G401 (cell line): ENCODE measurements around the gene TAF9. TPM values are rescaled to one million over a fixed set of nuclear protein-coding genes. Genes with fewer than 3 reads are reported as not detected.
"Not testable (repeated sequence)": the region's sequence is repeated elsewhere in the genome, so short reads cannot be mapped to it uniquely, and the experiment has no call there.

ENCODE experiments used
- DNase-seq: peaks from one replicate; pipeline ENCODE4 v3.0.0-alpha.2; 2015; ENCODE audit warnings: low spot score
- in situ Hi-C: cut with HindIII; loops from 2 replicates; pipeline ENCODE4 v1.10.0; 2016; ENCODE audit warnings: low sequenced_read_pairs, mixed read lengths
- total RNA-seq: library from RNA; depleted of rRNA; stranded (reverse); fragments of >200 nt; shearing (Covaris generic); gene quantifications from 2 replicates; pipeline ENCODE4 v1.2.3, GENCODE V29; 2014; rRNA removed

The TAF9 gene
- total RNA-seq, 1 experiment from 2014 or later: 177 TPM

- in situ Hi-C loops: no loop called here
- DNase-seq: no peak
Observed at GRCh38 chr5:69343083-69343482, 26.2 kb downstream of the TAF9 start.

GRCh38 chr5:69341520-69342161 is 27.7 kb downstream of the TAF9 start:
- in situ Hi-C loops: no loop called here
- DNase-seq: no peak

GRCh38 chr5:69335341-69335935 is 33.9 kb downstream of the TAF9 start:
- DNase-seq: no peak
- in situ Hi-C loops: no loop called here

GRCh38 chr5:69334793-69335268 is 34.5 kb downstream of the TAF9 start:
- peak; percentile 83 for DNase-seq
- in situ Hi-C loops: no loop called here

GRCh38 chr5:69333668-69334315 is 35.5 kb downstream of the TAF9 start:
- in situ Hi-C loops: not testable (repeated sequence)
- peak; percentile 16 for DNase-seq

GRCh38 chr5:69331528-69332445 is 37.5 kb downstream of the TAF9 start:
- no peak for DNase-seq
- in situ Hi-C loops: no loop called here

- no peak for DNase-seq
- in situ Hi-C loops: no loop called here
Observed at GRCh38 chr5:69329905-69330489, 39.3 kb downstream of the TAF9 start.

GRCh38 chr5:69326365-69326764 is 43.0 kb downstream of the TAF9 start:
- in situ Hi-C loops: no loop called here

GRCh38 chr5:69317391-69317790 is 51.9 kb downstream of the TAF9 start:
- in situ Hi-C loops: no loop called here
- no peak for DNase-seq

More at GRCh38 chr5:69326365-69326764, 43.0 kb downstream of the TAF9 start:
- DNase-seq: no peak

GRCh38 chr5:69315972-69316371 is 53.3 kb downstream of the TAF9 start:
- in situ Hi-C loops: no loop called here
- DNase-seq: no peak

Other genes with a start within 250 kb of the TAF9 start
- gene CCNB1, start 202.4 kb downstream of the TAF9 start, total RNA-seq: 361 and 396 TPM in 2 replicates
- gene CENPH, start 179.9 kb downstream of the TAF9 start, total RNA-seq: 55.0 and 73.4 TPM in 2 replicates
- gene CDK7, start 134.6 kb downstream of the TAF9 start, total RNA-seq: 75.8 and 85.9 TPM in 2 replicates
- not detected in 2 replicates for gene CCDC125, start 36.7 kb downstream of the TAF9 start, total RNA-seq
- gene AK6, start within 50 bp of the TAF9 start, total RNA-seq: 39.7 and 62.0 TPM in 2 replicates
- gene RAD17, start 298 bp upstream of the TAF9 start, total RNA-seq: 17.4 and 19.3 TPM in 2 replicates
- not detected in 2 replicates for gene MARVELD2, start 45.6 kb upstream of the TAF9 start, total RNA-seq
- 3.3 and 7.8 TPM in 2 replicates for gene OCLN, start 123.3 kb upstream of the TAF9 start, total RNA-seq
- 57.7 and 61.5 TPM in 2 replicates for gene GTF2H2C, start 190.7 kb upstream of the TAF9 start, total RNA-seq